ENCODE results near the gene EIF2S3B.

GRCh38 chr12:10503460-10503859 lies 2.2 kb upstream of the EIF2S3B start:
- no peak for TF ChIP-seq CTCF (conservative IDR thresholded peaks at IDR 0.05 in 1 of 2, IDR thresholded peaks at IDR 0.05 in 1 of 2; ENCODE audit: extremely low read depth in 1 of 2, insufficient read depth in 1 of 2, low read depth in 1 of 2, low read length in 2 of 2)
- no peak for TF ChIP-seq EZH2 (IDR thresholded peaks at IDR 0.05; ENCODE audit: borderline replicate concordance, low read length)

Data from mammary epithelial cell (primary cell).